ENCODE measurements around the gene B4GALT4.
"Not testable (repeated sequence)": the region's sequence is repeated elsewhere in the genome, so short reads cannot be mapped to it uniquely, and the experiment has no call there.

B4GALT4 gene

DNA sequence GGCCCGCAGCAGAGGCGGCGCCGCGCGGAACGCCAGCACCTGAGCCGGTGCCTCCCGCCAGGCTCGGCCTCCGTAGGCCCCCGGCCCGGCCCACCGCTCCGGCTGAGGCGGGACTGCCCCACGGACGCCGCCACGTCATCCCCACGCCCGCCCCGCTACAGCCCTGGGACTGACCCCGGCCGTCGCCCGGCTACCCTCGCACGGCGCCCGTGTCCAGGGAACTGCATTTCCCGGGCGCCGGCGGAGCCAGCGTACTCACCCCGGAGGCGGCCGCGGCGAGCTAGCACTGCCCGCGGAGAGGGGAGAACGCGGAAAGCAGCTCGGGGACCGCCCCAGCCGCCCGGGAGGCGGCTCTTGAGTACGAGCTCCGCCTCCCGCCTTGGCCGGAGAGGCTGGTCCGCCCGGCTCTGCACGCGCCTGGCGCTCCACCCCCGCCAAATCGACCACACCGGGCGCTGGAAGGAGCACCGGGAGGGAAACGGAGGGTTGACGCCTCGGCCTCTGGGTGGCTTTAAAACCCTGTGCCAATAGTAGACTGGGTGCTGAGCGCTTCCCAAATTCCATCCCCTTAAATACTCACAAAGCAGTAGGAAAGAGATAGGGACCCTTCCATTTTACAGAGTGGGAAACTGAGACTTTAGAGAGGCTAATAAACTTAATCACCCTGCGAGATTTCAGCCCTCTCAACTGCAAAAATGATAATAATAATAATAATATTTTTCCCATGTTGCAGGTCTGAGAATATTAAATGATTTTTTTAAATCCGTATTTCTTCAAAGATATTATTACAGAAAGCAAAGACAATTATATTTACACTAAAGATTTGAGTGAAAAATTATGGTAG, at the start of gene B4GALT4:
Gene B4GALT4, minus strand, starts transcription at position 288 of the 844 bp plus-strand sequence. CDS start 10,779 bp downstream, outside the sequence.
- peak; percentile 59 to 94 for DNase-seq

DNA sequence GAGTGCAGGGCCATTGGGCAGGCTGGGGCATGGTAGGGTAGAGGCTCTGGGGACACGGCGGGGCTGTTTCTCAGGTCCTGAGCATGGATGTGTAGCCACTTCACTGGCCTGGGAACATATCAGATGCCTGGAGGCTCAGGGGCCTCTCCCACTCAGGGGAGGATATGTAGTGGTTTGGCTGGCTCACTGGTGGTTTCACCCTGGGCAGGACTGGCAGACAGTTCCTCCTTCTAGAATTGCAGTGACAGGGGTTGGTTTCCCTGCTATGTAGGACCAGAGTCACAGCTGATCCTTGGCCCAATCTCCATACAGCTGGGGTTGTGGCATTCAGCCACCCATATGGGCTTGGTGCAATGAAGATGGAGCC, 48.7 kb upstream of the B4GALT4 start:
- DNase-seq, result no peak

GRCh38 chr3:119288669-119289403, 48.2 kb upstream of the B4GALT4 start:
- DNase-seq, result no peak

DNA sequence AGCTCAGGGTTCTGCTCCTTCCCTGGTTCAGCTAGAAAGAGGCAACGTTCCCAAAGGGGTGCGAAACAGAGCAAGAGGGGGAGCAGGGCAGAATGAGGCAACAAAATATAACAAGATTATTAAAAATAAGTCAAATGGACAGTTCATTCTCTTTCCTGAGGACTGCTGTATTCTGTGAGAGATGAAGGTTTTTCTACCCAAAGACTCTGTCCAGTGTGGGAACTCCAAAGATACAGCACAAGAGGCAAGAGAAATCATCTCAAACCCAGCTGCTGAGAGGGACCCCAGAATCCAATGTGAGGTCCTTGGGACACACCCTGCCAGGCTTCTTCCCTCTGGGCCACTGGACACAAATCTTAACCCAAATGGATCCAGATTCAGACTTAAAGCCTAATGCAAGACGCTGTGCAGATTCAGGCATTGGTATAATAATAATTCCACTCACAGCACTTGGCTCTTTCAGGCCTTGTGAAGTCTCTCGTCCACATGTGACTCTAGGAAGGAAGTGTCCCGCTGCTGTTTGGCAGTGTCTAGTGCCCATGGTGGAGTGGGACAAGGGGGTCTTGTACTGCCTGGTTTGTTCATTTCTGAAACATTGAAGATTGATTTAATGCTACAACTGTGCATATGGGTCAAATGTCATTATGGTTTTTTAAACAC, 39.0 kb upstream of the B4GALT4 start:
- no peak for DNase-seq

GRCh38 chr3:119279101-119279554, 38.5 kb upstream of the B4GALT4 start:
- DNase-seq, result peak; percentile 84 to 96

DNA sequence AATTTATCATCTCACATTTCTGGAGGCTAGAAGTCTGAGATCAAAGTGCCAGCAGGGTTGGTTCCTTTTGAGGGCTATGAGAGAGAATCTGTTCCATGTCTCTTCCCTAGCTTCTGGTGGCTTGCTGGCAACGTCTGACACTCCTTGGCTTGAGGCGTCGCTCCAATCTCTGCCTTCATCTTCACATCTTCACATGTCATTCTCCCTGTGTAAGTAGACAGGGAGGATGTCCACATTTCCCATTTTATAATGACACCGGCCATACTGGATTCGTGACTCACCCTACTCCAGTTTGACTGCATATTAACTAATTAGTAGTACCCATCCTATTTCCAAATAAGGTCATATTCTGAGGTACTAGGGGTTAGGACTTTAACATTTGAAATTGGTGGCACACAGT, 36.0 kb upstream of the B4GALT4 start:
- no peak for DNase-seq

DNA sequence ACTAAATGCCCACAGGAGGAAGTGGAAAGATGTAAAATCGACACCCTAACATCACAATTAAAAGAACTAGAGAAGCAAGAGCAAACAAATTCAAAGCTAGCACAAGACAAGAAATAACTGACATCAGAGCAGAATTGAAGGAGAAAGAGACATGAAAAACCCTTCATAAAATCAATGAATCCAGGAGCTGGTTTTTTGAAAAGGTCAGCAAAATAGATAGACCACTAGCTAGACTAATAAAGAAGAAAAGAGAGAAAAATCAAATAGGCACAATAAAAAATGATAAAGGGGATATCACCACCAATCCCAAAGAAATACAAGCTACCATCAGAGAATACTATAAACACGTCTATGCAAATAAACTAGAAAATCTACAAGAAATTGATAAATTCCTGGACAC, 29.5 kb upstream of the B4GALT4 start:
- not testable (repeated sequence) for DNase-seq

GRCh38 chr3:119261055-119261454, 20.4 kb upstream of the B4GALT4 start:
- DNase-seq, result no peak

GRCh38 chr3:119259821-119260220, 19.1 kb upstream of the B4GALT4 start:
- no peak for DNase-seq

- no peak for DNase-seq
These were observed 18.2 kb upstream of the B4GALT4 start for GRCh38 chr3:119258915-119259314.

DNA sequence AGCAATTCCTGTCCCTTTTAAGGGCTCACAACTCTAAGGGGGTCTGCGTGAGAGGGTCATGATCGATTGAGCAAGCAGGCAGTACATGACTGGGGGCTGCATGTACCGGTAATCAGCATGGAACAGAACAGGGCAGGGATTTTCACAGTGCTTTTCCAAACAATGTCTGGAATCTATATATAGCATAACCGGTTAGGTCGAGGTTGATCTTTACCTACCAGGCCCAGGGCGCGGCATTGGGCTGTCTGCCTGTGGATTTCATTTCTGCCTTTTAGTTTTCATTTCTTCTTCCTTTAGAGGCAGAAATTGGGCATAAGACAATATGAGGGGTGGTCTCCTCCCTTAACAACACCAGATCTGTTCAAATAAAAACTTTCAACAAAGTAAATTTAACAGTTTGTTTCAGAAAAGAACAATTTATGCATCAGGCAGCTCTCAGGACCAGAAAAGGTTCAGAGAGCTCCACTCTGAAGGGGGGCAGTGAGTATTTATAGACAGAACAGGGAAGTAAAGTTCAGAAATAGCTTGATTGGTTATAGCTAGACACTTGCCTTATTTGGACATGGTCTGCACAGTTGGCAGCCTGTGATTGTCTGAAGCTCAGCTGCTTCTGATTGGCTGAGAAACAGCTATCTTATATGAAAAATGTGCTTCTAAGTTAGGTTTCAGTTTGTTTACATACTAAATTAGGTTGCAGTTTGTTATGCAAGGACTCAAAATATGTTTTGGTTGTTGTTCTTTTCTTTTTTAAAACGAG, 17.2 kb upstream of the B4GALT4 start:
- peak in 1 of 2 experiments; percentile 30 for DNase-seq

DNA sequence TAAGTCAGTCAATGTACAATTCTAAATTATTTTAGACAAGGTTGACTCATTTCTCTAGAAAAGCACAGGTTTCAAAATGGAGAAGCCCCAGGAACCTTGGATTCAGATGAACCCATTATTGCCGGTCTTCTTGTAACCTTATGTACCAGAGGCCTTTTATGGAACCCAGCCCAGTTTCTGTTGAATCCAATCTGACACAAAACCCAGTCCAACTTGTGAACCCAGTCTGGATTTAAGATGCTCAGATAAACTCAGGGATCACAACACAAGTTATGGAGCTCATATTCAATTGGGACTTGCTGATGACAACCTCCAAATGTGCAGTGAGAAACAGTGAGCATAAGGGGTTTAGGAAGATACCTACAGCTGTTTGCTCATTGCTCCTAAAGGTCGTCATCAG, 16.4 kb upstream of the B4GALT4 start:
- no peak for DNase-seq

- DNase-seq, result no peak
These were observed 14.5 kb upstream of the B4GALT4 start for GRCh38 chr3:119255214-119255613.

DNA sequence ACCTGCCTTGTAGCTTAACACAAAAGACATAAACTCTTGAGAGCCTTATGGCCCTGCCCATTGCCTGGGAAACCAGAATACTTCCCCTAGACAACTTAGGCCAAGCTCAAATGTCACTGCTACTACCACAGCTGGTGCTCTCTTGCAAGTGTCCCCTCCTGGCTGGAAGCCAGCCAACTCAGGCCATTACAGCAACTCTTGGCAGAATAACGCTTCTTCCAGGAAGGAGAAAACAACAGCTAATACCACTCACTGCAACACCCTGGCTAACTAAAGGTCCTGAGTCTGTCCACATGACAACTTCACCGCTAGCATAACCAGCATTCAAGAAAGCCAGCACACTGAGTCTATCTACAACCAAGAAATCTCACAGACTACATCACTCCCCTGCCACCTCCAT, 5.1 kb upstream of the B4GALT4 start:
- DNase-seq, result peak in 1 of 2 experiments; percentile 31

DNA sequence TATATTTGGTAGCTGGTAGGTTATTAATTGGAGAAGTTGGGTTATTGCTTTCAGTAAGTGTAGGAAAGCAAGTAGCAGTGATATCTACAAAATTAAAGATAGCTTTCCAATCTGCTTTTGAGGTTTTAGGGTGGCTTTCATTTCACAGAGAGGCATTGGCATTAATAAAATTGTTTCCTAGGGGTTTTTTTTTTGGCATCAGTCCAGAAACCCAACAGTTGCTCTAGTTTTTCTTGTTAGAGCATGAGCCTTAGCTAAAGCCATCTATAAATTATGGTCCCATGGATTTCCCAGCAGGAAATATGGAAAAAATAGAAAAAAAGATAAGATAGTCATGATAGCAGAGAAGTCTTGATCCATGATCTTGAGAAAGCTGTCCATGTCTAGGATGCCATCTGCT, 3.0 kb upstream of the B4GALT4 start:
- DNase-seq, result no peak

DNA sequence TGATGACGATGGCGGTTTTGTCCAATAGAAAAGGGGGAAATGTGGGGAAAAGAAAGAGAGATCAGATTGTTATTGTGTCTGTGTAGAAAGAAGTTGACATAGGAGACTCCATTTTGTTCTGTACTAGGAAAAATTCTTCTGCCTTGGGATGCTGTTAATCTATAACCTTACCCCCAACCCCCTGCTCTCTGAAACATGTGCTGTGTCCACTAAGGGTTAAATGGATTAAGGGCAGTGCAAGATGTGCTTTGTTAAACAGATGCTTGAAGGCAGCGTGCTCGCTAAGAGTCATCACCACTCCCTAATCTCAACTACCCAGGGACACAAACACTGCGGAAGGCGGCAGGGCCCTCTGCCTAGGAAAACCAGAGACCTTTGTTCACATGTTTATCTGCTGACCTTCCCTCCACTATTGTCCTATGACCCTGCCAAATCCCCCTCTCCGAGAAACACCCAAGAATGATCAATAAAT, 2.4 kb upstream of the B4GALT4 start:
- DNase-seq, result not testable (repeated sequence)

DNA sequence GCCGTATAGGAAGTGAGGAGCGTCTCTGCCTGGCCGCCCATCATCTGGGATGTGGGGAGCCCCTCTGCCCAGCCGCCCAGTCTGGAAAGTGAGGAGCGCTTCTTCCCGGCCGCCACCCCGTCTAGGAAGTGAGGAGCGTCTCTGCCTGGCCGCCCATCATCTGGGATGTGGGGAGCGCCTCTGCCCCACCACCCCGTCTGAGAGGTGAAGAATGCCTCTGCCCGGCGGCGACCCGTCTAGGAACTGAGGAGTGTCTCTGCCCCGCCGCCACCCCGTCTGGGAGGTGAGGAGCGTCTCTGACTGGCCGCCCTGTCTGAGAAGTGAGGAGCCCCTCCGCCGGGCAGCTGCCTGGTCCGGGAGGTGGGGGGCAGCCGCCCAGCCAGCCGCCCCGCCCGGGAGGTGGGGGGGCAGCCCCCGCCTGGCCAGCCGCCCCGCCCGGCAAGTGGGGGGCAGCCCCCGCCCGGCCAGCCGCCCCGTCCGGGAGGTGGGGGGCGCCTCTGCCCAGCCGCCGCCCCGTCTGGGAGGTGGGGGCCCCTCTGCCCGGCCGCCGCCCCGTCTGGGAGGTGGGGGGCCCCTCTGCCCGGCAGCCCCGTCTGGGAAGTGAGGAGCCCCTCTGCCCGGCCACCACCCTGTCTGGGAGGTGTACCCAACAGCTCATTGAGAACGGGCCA, 1.8 kb upstream of the B4GALT4 start:
- not testable (repeated sequence) for DNase-seq

GRCh38 chr3:119240101-119240590, 532 bp downstream of the B4GALT4 start:
- DNase-seq, result peak; percentile 14 to 46

GRCh38 chr3:119239206-119239820, 1.4 kb downstream of the B4GALT4 start:
- DNase-seq, result no peak

DNA sequence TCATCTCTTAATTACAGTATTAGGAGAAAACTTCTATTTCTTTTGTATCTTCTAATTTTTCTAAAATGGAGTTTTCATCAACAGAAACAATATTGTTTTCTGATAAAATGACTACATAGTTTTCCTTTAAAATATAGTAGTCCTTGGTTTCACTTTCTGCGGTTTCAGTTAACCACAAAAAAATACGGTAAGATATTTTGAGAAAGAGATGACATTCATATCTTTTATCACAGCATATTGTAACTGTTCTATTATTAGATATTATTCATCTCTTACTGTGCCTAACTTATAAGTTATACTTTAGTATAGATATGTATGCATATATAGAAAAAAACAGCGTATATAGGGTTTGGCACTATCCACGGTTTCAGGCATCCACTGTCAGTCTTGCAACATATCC, 2.3 kb downstream of the B4GALT4 start:
- no peak for DNase-seq

DNA sequence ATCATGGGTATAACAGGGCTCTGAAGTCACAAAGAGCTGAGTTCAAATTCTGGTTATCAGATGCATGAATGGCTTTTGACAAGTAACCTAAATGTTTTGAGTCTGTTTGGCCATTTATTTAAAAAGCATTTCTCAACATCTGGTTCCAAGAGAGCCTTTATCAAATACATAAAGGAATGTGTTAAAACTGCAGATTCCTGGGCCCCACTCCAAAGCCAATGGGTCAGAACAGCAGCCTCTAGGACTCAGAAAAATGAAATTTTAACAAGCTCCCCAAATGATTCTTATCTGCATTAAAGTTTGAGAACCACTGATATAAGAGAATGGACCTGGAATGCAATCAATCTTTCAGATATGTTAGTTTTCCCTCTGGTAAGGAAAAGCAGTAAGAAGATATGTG, 3.4 kb downstream of the B4GALT4 start:
- DNase-seq, result no peak
